GM12878 (cell line): ENCODE results near the gene HOXC5. TPM values are rescaled to one million over a fixed set of nuclear protein-coding genes. Genes with fewer than 3 reads are reported as not detected.

Experiments used
- ATAC-seq: fragments of 200-7000 bp; cut with Tn5 transposase; 3 replicates; pipeline ENCODE4 v1.9.1; 2020; ENCODE audit warnings: mild to moderate bottlenecking, moderate library complexity
- Bru-seq: library from RNA; stranded (reverse); fragments of 400-500 nt; gene quantifications from one replicate; lab custom pipeline; 2021; lab: Mats Ljungman, UMichigan
- BruChase-seq, 2 experiments: library from RNA; stranded (reverse); fragments of 400-500 nt; gene quantifications; one replicate each; lab custom pipeline; 2021; lab: Mats Ljungman, UMichigan
- BruUV-seq: library from RNA; stranded (reverse); fragments of 400-500 nt; replicated peaks from 2 replicates; lab custom pipeline; 2021; lab: Mats Ljungman, UMichigan
- CTCF ChIA-PET: fragments of 300-600 bp; sonication (Branson Sonifier 250); formaldehyde crosslinking; extraction: SDS; loops from one replicate; lab custom pipeline; 2021; ENCODE audit warnings: inconsistent platforms; lab: Yijun Ruan, JAX
- POLR2A ChIA-PET: fragments of 350-600 bp; formaldehyde crosslinking; extraction: SDS; loops from one replicate; lab custom pipeline; 2021; ENCODE audit warnings: inconsistent platforms; lab: Charles Lee
- RAD21 ChIA-PET: fragments of 300-600 bp; sonication (Branson Sonifier 250); formaldehyde crosslinking; loops from one replicate; lab custom pipeline; 2023; ENCODE audit warnings: antibody characterized with exemption; ENCODE audit not compliant: unreplicated experiment; lab: Charles Lee
- SMC1A ChIA-PET: fragments of 300-600 bp; sonication (Branson Sonifier 250); formaldehyde crosslinking; loops from one replicate; lab custom pipeline; 2023; ENCODE audit not compliant: unreplicated experiment, uncharacterized antibody; lab: Charles Lee
- DNase-seq: peaks from one replicate; pipeline ENCODE4 v3.0.0-alpha.2; 2011; ENCODE audit warnings: low read depth, low spot score
- FAIRE-seq: peaks from 3 replicates; lab custom pipeline; 2011; peaks lifted over from hg19 to GRCh38; lab: Jason Lieb, UNC
- H2AFZ ChIP-seq: 2 replicates; pipeline ENCODE4 v1.6.0; 2011; ENCODE audit warnings: low read depth, low read length, control low read depth; ENCODE audit not compliant: control insufficient read depth
- H3K27ac ChIP-seq: 2 replicates; pipeline ENCODE4 v1.5.1; 2011; ENCODE audit warnings: control low read depth; ENCODE audit not compliant: control insufficient read depth, insufficient read depth
- H3K27me3 ChIP-seq, 2 experiments: replicated peaks in 1 of 2; 2 replicates each; pipeline versions ENCODE4 v1.6.0 to v1.6.1; 2011; ENCODE audit warnings: low read length in 1 of 2; ENCODE audit not compliant: control insufficient read depth in 2 of 2, insufficient read depth in 2 of 2
- H3K36me3 ChIP-seq, 2 experiments: 2 replicates each; pipeline ENCODE4 v1.5.1; 2011; ENCODE audit warnings: low read length in 1 of 2; ENCODE audit not compliant: control insufficient read depth in 2 of 2, insufficient read depth in 2 of 2
- H3K4me1 ChIP-seq: 2 replicates; pipeline ENCODE4 v1.6.1; 2011; ENCODE audit warnings: mild to moderate bottlenecking, low read length, moderate library complexity, mixed read lengths; ENCODE audit not compliant: control insufficient read depth, insufficient read depth
- H3K4me2 ChIP-seq: 2 replicates; pipeline ENCODE4 v1.6.0; 2011; ENCODE audit warnings: control low read depth; ENCODE audit not compliant: control insufficient read depth, insufficient read depth
- H3K4me3 ChIP-seq: fragments of 200-600 bp; sonication (generic); 2 replicates; pipeline ENCODE4 v1.5.1; 2016
- H3K79me2 ChIP-seq: 2 replicates; pipeline ENCODE4 v1.6.0; 2011; ENCODE audit warnings: low read length; ENCODE audit not compliant: control insufficient read depth, insufficient read depth
- H3K9ac ChIP-seq: 2 replicates; pipeline ENCODE4 v1.8.0; 2011; ENCODE audit warnings: low read length, control low read depth, mixed read lengths; ENCODE audit not compliant: control insufficient read depth, insufficient read depth
- H3K9me3 ChIP-seq: replicated peaks from 3 replicates; pipeline ENCODE4 v1.5.1; 2011; ENCODE audit warnings: mild to moderate bottlenecking, low read length; ENCODE audit not compliant: control insufficient read depth, insufficient read depth
- H4K20me1 ChIP-seq: 2 replicates; pipeline ENCODE4 v1.6.0; 2011; ENCODE audit not compliant: control insufficient read depth, insufficient read depth
- ATF7 ChIP-seq: fragments of 450-650 bp; IDR thresholded peaks from 2 replicates; pipeline ENCODE4 v1.6.1; 2016; ENCODE audit warnings: low read depth, mild to moderate bottlenecking
- EP300 ChIP-seq, 2 experiments: fragments of 150-350 bp in 1 of 2; IDR thresholded peaks; 2 replicates each; pipeline ENCODE4 v1.6.1; 2011 to 2012; ENCODE audit warnings: low read depth in 2 of 2, low read length in 2 of 2, borderline replicate concordance in 1 of 2, improper control_type of control experiment in 1 of 2, inconsistent platforms in 1 of 2; ENCODE audit not compliant: control insufficient read depth in 1 of 2
- FOXM1 ChIP-seq: IDR thresholded peaks from 2 replicates; pipeline ENCODE4 v1.6.1; 2012; ENCODE audit warnings: low read depth, mild to moderate bottlenecking, inconsistent platforms, low read length, moderate library complexity
- IRF3 ChIP-seq: fragments of 450-650 bp; IDR thresholded peaks from 2 replicates; pipeline ENCODE4 v1.6.1; 2014; ENCODE audit warnings: mild to moderate bottlenecking
- MEF2A ChIP-seq: IDR thresholded peaks from 2 replicates; pipeline ENCODE4 v1.6.1; 2011; ENCODE audit warnings: low read depth, mild to moderate bottlenecking, low read length, moderate library complexity; ENCODE audit not compliant: insufficient read depth
- NFYB ChIP-seq: IDR thresholded peaks from 2 replicates; pipeline ENCODE4 v1.6.1; 2011; ENCODE audit warnings: low read depth, mild to moderate bottlenecking, low read length, improper control_type of control experiment, moderate library complexity; ENCODE audit not compliant: insufficient read depth
- RUNX3 ChIP-seq: IDR thresholded peaks from 2 replicates; pipeline ENCODE4 v1.6.1; 2012; ENCODE audit warnings: low read length, inconsistent platforms
- SUZ12 ChIP-seq: fragments of 200-600 bp; sonication (generic); IDR thresholded peaks from one replicate; pipeline ENCODE4 v1.6.1; 2018; ENCODE audit warnings: antibody characterized with exemption, mild to moderate bottlenecking; ENCODE audit not compliant: unreplicated experiment
- TARDBP ChIP-seq: IDR thresholded peaks from 2 replicates; pipeline ENCODE4 v1.6.1; 2016; ENCODE audit warnings: borderline replicate concordance
- USF2 ChIP-seq: IDR thresholded peaks from 2 replicates; pipeline ENCODE4 v1.6.1; 2011; ENCODE audit warnings: low read depth, low read length, improper control_type of control experiment, borderline replicate concordance
- WRNIP1 ChIP-seq: IDR thresholded peaks from 2 replicates; pipeline ENCODE4 v1.6.1; 2011; ENCODE audit warnings: low read depth, low read length, improper control_type of control experiment, borderline replicate concordance
- WGBS: methylation state at CpG from one replicate; pipeline ENCODE4 v1.1.6; 2016; ENCODE audit warnings: low lambda C conversion rate; ENCODE audit not compliant: insufficient replicate concordance, insufficient coverage; ENCODE audit errors: missing lambda C conversion rate; 5-methylcytosine and 5-hydroxymethylcytosine counted together
- in situ Hi-C: fragments of 300-500 bp; cut with MboI; formaldehyde crosslinking; loops from 9 replicates; pipeline ENCODE4 v1.14.3; 2018; ENCODE audit warnings: mixed read lengths
- intact Hi-C: fragments of 100-400 bp; cut with micrococcal nuclease; formaldehyde crosslinking; loops from one replicate; pipeline ENCODE4 v1.14.2; 2022; ENCODE audit not compliant: unreplicated experiment
- long read RNA-seq, 2 experiments: library from polyadenylated mRNA; unstranded; transcript quantifications; one replicate each; pipeline ENCODE4 v2.0.0, GENCODE V29; 2019 to 2020
- polyA minus RNA-seq, 3 experiments: library from RNA; depleted of rRNA, polyadenylated mRNA; stranded (reverse); fragments of >200 nt; gene quantifications; 2 replicates each; pipeline ENCODE4 v1.2.3, GENCODE V29; 2011
- polyA plus RNA-seq, 11 experiments: library from polyadenylated mRNA; depleted of rRNA in 4 of 11; unstranded in 6 of 11; stranded (reverse) in 5 of 11; fragments of >200 nt; fragmentation: Nextera tagmentation in 4 of 11; fragmentation: Illumina TruSeq in 1 of 11; extraction: Ambion mirVana in 4 of 11; extraction: Trizol in 1 of 11; gene quantifications; 1 replicate in 1 of 11; 2 replicates in 10 of 11; pipeline versions ENCODE4 v1.2.1 to v1.2.3, GENCODE V29; 2011 to 2016; ENCODE audit warnings: inconsistent platforms in 2 of 11, missing spikeins in 2 of 11, low read depth in 1 of 11
- total RNA-seq, 4 experiments: library from RNA; depleted of rRNA in 3 of 4; stranded (reverse); fragments of >200 nt in 3 of 4; fragmentation: Illumina TruSeq in 1 of 4; extraction: Trizol in 1 of 4; gene quantifications; 2 replicates each; pipeline versions ENCODE4 v1.2.1 to v1.2.3, GENCODE V29; 2013 to 2021
- TF ChIP-seq, protein P1 (sequence below): fragments of 450-650 bp; formaldehyde crosslinking; IDR thresholded peaks from 2 replicates; pipeline ENCODE4 v1.5.0; 2022; ENCODE audit warnings: mild to moderate bottlenecking, missing genetic modification characterization

Gene HOXC5
- total RNA-seq (2013; cell fraction: nucleolus; rRNA removed), result not detected in 2 replicates
- total RNA-seq (2014; rRNA removed) (not detected in 2 replicates), total RNA-seq (2014; rRNA removed; fragmentation: Illumina TruSeq; extraction: Trizol) (not detected in 2 replicates), total RNA-seq (2021) (not detected in 2 replicates), polyA plus RNA-seq (2011; rRNA removed) (0.11 TPM in 1 of 2 replicates, not detected in the other), polyA plus RNA-seq (2014; fragmentation: Illumina TruSeq; extraction: Trizol) (not detected in 2 replicates), polyA plus RNA-seq (2014; fragmentation: Nextera tagmentation; extraction: Ambion mirVana) (not detected), polyA plus RNA-seq (2014; rRNA removed) (not detected in 2 replicates), polyA plus RNA-seq (2016; fragmentation: Nextera tagmentation; extraction: Ambion mirVana) (not detected), polyA minus RNA-seq (2011; rRNA and poly(A)+ RNA removed) (not detected in 2 replicates), Bru-seq, nascent RNA (not detected), BruChase-seq, experiment 1, labeled RNA remaining after a 6-hour chase (percentile 34 among the genes with signal in this experiment), BruChase-seq, experiment 2, labeled RNA remaining after a 2-hour chase (percentile 29 among the genes with signal in this experiment)
- polyA plus RNA-seq (2011; ENCODE audit: low read depth), result not detected
- 0.25 and 0.28 TPM in 2 replicates for polyA plus RNA-seq (2011; cell fraction: cytosol; rRNA removed)
- 0.09 and 0.12 TPM in 2 replicates for polyA plus RNA-seq (2011; cell fraction: nucleus; rRNA removed)
- not detected in 2 replicates for polyA plus RNA-seq (2012)
- polyA minus RNA-seq (2011; cell fraction: cytosol; rRNA and poly(A)+ RNA removed), result not detected in 2 replicates
- not detected in 2 replicates for polyA minus RNA-seq (2011; cell fraction: nucleus; rRNA and poly(A)+ RNA removed)
- long read RNA-seq, experiment 1, partial matches to known transcripts, result 0 of 2 reads
- long read RNA-seq, experiment 1, other reads (novel, unspliced or antisense), result 0 of 2 reads
- long read RNA-seq, experiment 2, result 0 reads

DNA sequence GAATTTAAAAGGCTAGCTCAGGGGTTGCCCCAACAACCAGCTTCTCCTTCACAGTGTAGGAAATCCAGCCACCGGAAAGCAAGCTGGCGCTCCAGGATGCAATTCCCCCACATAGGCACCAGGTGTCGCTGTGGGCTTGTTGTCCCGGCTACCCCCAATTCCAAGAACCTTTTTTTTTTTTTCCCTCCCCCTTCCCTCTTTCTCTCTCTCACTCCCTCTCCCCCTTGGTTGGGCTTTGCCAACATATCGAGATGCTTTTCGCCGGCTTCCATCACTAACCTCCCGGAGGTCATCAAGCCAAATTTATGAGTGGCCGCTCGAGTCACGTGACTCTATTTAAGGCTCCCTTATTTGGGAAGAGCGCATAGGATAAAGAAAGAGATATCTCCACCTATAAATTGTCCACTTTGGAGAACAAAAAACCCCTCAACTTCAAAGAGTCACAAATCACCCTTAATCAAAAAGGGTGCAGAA is at the start of gene HOXC5:
HOXC5 (plus strand) TSS at position 424 of the 474 bp plus-strand sequence. CDS start 73 bp downstream, outside the sequence.
- intact Hi-C loops (loop anchor here (1.0 to 2.0 kb wide), 4 partner anchors 26 to 168 kb away; no protein-coding TSS in a partner anchor), in situ Hi-C loops (no loop called here)
- H3K4me3 ChIP-seq, result peak within 1 kb of the TSS; percentile 61
- SMC1A ChIA-PET, result interaction anchor here (0.6 to 5.5 kb wide), 46 partner anchors 9 to 408 kb away, joined by 3 to 126 read pairs (median 6); partner anchors contain the start of genes HOXC10, HOXC4, HOXC8 and SMUG1
- H2AFZ ChIP-seq, result peak within 1 kb of the TSS; percentile 42
- no peak within 1 kb of the TSS for H3K9ac ChIP-seq
- CTCF ChIA-PET, result interaction anchor here (0.6 to 13.4 kb wide), 50 partner anchors 8 to 465 kb away, joined by 3 to 343 read pairs (median 4); partner anchors contain the start of genes HNRNPA1, HOXC10, HOXC4 and HOXC8
- 4% methylated on average over 12 of the region's 12 CpGs for WGBS
- BruUV-seq, result no TSS peak
- H4K20me1 ChIP-seq, result no peaks in the 10 kb centered on the region
- DNase-seq (no peak), FAIRE-seq (peak; percentile 96), ATAC-seq (peak; percentile 43)
- H3K79me2 ChIP-seq, result no peaks in the 10 kb centered on the region
- peaks cover 9% of the 10 kb centered on the region; the same call in 1 of the 2 replicates for H3K4me1 ChIP-seq
- no peaks in the 10 kb centered on the region for H3K36me3 ChIP-seq
- POLR2A ChIA-PET, result interaction anchor here (0.6 to 2.1 kb wide), 11 partner anchors 9 to 416 kb away, joined by 3 to 12 read pairs (median 4); no protein-coding TSS in a partner anchor
- H3K27me3 ChIP-seq, result peaks cover 3 to 30% of the 10 kb centered on the region in 2 experiments
- peak within 1 kb of the TSS; percentile 88 for H3K4me2 ChIP-seq
- H3K9me3 ChIP-seq, result no peaks in the 10 kb centered on the region
- RAD21 ChIA-PET, result interaction anchor here (0.7 to 12.6 kb wide), 34 partner anchors 8 to 248 kb away, joined by 3 to 222 read pairs (median 7); partner anchors contain the start of genes CBX5, HNRNPA1, HOXC10 and HOXC4
- no peak within 1 kb of the TSS for H3K27ac ChIP-seq
- TF ChIP-seq EP300 (IDR thresholded peaks at IDR 0.05; ENCODE audit: borderline replicate concordance in 1 of 2, control insufficient read depth in 1 of 2, low read depth in 2 of 2, low read length in 2 of 2) (0 out of 4 replicates have a peak, but pooled peaks of 1 of the 2 experiments have one; percentile 37), USF2 (peak; percentile 59), SUZ12 (no peak), RUNX3 (0 out of 2 replicates have a peak, but pooled peaks have one; percentile 14), FOXM1 (no peak), WRNIP1 (0 out of 2 replicates have a peak, but pooled peaks have one; percentile 58), ATF7 (peak; percentile 39; the same call in 1 of the 2 replicates), TARDBP (0 out of 2 replicates have a peak, but pooled peaks have one; percentile 36), MEF2A (0 out of 2 replicates have a peak, but pooled peaks have one; percentile 29), NFYB (0 out of 2 replicates have a peak, but pooled peaks have one; percentile 34), IRF3 (0 out of 2 replicates have a peak, but pooled peaks have one; percentile 24)
- TF ChIP-seq, protein P1, sequence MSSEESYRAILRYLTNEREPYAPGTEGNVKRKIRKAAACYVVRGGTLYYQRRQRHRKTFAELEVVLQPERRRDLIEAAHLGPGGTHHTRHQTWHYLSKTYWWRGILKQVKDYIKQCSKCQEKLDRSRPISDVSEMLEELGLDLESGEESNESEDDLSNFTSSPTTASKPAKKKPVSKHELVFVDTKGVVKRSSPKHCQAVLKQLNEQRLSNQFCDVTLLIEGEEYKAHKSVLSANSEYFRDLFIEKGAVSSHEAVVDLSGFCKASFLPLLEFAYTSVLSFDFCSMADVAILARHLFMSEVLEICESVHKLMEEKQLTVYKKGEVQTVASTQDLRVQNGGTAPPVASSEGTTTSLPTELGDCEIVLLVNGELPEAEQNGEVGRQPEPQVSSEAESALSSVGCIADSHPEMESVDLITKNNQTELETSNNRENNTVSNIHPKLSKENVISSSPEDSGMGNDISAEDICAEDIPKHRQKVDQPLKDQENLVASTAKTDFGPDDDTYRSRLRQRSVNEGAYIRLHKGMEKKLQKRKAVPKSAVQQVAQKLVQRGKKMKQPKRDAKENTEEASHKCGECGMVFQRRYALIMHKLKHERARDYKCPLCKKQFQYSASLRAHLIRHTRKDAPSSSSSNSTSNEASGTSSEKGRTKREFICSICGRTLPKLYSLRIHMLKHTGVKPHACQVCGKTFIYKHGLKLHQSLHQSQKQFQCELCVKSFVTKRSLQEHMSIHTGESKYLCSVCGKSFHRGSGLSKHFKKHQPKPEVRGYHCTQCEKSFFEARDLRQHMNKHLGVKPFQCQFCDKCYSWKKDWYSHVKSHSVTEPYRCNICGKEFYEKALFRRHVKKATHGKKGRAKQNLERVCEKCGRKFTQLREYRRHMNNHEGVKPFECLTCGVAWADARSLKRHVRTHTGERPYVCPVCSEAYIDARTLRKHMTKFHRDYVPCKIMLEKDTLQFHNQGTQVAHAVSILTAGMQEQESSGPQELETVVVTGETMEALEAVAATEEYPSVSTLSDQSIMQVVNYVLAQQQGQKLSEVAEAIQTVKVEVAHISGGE (CRISPR knock-in tag), result no peak
